Stimulated activated CD8-positive, alpha-beta memory T cell treated with anti-CD3 and anti-CD28 coated beads, Interleukin-7, amount 100 ng/mL, for 48 hours (primary cell): Measurements from ENCODE around the gene APPL2.

Source experiments
- DNase-seq, 2 donors: peaks; one replicate each; pipeline ENCODE4 v3.0.0-alpha.2; 2020; ENCODE audit warnings: low read depth in 1 of 2; ENCODE audit errors: extremely low read depth in 1 of 2

Gene APPL2

GRCh38 chr12:105138248-105138647, 97.7 kb downstream of the APPL2 start:
- no peak for DNase-seq
